ENCODE measurements around the gene SHROOM2.
"Not testable (repeated sequence)": the region's sequence is repeated elsewhere in the genome, so short reads cannot be mapped to it uniquely, and the experiment has no call there.

SHROOM2 gene

DNA sequence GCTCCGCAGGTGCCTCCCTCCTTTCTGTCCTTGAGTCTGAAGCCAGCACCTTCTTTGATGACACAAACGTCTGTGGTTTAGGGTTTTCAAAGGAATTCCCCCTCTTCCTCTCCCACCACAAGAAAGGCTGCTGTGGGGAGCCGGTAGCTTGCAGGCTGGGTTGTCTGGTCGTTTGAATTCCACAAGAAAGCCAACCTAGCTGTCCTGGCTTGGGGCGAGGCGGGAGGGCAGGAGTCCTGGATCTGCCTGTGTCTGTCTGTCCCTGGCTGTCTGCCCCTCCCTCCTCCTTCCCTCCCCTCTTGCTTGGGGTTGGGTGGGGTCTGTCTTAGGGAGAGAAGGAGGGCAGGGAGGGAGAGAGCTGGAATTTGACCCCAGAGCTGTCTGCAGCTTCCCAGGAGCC lies 56.3 kb downstream of the SHROOM2 start:
- no peak for DNase-seq

DNA sequence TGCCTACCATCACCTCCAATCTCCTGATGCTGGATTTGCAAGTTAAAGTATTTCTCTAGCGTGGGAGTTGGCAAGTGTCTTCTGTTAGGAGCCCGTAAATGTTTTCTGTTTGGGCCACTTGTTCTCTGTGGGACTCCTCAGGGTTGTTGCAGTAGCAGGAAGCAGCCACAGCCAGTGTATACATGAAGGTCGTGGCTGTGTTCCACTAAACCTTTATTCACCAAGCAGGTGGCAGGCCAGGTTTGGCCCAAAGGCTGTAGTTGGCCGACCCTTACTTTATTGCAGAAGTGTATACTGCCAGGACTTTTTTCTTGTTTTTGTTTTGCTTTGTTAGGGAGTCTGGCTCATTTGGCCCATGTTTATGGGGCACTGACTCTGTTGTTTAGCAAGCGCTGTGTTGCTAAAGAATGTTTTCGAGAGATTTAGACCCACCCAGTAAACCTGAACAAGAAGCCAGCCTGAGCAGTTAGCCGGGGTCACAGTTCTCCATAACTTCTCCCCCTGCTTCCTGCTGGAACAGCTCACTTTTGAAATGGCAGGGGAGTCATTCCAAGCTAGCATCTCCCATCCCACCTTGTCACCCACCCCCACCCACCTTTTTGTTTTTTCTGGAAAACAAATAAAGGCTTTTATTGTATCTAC lies 58.8 kb downstream of the SHROOM2 start:
- DNase-seq, result no peak

DNA sequence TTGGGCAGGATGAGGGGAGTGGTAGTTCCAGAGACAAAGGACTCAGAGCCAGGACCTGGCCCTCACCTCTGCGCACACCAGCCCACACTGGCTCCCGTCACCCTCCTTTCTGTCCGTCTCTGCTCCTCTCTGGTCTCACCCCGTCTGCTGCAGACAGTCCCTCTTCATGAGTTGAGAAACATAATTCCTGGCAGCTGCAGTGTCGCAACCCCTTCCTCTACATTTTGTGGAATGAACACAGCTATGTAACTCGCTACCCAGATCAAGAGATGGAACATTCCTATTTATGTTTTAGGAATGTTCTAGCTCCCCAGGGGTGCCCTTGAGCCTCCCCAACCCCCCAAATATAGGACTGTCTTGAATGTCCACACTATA lies 59.3 kb downstream of the SHROOM2 start:
- no peak for DNase-seq

DNA sequence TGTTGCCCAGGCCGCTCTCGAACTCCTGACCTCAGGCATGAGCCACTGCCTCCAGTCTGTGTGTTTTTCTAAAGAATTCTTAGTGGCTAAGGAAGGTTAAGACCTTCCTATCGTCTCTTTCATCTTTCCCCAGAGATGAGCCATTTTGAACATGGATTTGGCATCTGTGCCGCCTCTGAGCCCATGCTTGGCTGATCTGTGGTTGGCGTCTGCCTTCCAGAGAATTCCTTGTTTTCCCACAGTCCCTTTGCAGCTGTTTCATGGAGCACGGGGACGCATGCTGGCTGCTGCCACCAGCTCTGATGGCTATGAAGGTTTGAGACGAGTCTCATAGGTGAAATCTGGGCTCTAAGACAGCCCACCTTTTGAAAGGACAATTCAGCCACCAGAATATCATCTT lies 60.4 kb downstream of the SHROOM2 start:
- DNase-seq, result no peak

DNA sequence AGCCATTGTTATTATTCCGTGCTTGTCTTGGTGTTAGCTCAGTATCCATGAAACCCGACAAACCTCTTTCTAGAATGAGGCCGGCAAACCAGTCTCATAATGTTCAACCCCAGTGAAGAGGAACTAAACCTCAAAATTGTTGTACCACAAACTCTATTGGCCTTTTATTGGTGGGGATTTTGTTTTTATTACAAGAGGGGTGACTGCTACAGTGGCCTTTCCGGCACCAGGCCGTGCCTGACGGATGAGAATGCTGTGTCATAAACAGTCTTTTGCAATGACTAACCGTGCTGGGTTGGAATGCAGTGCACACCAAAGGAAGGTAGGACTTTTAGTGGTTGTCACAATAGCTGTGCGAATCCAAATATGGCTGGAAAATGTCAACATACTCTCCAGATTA lies 60.8 kb downstream of the SHROOM2 start:
- no peak for DNase-seq

DNA sequence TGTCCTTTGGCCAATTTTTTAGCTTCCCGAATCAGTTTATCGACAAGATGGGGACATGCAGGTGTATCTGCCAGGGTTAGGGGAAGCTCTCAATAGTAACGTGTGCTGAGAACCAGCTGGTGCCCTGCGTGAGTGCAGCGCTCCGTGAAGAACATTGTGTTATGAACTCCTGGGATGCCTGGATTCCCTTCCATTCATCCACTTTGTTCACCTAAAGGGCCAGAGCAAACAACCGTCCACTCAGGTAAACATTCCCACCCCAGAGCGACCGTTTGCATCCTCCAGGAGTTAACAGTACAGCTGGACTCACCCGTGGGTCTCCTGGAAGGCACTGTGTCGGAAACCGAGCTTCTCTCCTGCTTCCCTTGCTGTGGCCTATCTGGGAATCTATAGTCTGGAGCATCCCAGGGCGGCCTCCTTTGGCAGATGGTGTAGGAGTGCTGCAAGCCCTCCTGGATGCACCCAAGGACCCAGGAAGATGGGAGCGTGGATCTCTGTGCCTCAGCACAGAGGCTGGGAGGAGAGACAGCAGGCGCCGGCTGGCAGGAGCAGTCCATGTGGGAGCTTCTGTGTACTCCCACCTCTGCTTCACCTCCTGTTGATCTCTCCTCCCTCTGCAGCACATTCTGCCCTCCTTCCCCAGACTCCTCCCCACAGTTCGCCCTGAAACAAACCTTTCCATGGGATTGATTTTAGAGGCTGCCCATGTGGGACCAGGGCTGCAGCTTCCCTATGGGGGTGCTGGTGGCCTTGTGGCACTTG lies 62.7 kb downstream of the SHROOM2 start:
- no peak for DNase-seq

DNA sequence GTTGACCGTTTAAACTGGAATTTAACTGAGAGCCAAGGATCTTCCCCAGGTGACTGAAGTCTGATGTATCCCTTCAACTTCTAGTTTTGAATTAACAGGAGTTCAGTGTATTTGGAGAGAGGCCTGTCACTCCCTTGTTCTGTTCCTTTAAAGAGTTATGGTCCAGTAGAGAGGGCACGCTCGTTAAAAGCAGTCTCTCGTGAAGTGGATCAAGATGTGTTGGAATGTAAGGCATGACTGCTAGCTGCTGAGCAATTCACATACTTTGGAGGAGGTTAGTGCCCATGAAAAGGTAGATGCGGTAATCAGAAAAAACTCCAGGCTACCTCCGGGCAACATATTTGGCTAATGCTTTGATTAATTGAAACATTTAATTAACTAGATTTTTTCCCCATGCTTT lies 65.7 kb downstream of the SHROOM2 start:
- DNase-seq, result no peak

DNA sequence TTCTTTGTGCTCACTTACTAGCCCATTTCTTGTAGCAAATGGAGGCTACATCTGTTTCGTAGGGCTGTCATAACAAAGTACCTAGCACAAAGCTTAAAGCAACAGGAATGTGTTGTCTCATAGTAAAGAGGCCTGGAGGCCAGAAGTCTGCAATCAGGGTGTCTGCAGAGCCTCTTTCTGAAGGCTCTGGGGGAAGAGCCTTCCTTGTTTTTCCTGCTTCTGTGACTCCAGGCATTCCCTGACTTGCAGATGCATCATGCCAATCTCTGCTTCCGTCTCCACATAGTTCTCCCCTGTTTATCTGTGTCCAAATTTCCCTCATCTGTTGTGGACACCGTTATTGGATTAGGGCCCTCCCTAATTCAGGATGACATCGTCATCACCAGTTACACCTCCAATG lies 67.1 kb downstream of the SHROOM2 start:
- no peak for DNase-seq

DNA sequence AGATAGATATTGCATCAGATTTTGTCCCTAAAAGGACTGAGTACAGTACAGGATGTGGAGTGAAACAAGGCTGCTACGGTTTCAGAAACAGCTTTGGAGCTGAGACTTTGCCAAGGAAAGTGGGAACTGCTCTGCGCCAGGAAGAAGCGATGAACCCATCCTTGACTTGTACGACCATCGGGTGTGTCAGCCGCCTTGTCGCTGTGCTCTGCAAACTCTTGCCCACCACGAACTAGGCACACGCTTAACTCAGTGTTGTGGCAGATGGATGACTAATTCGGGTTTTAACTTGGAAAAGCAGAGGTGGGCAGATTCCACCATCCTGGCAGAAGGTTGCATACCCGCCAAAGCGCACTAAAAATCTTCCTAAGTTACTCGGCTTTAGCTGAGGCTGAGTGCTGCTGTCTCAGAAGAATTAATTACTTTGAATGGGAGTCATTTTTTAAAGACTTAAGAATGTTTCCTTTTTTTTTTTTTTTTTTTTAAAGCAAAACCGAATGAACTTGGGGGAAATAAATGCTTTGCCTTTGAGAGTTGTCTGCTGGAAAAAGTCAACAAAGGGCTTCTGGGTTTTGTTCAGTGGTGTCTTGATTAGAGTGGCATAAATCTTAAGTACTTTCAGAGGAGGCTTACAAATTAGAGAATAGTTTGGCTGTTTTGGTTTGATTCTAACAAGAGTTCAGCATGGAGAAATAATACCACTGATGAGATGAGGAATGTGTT lies 69.5 kb downstream of the SHROOM2 start:
- DNase-seq, result no peak

DNA sequence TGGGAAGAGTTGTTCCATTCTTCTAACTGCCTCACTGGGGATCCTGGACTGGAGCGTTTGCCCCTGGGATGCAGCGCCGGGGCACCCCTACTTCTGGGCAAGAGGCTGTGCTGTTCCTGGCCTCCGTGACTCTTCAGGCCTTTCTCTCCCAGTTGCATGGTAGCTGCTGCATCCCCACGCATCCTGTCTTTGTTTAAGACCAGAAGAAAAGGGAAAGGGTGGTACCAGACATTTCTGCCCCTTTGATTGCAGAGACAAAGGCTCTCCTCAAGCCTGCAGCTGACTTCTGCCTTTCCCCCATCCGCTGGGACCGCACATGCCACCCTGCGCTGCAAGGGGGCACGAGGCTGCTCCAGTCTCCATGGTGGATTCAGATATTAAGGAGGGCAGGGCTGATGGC lies 70.4 kb downstream of the SHROOM2 start:
- no peak for DNase-seq

DNA sequence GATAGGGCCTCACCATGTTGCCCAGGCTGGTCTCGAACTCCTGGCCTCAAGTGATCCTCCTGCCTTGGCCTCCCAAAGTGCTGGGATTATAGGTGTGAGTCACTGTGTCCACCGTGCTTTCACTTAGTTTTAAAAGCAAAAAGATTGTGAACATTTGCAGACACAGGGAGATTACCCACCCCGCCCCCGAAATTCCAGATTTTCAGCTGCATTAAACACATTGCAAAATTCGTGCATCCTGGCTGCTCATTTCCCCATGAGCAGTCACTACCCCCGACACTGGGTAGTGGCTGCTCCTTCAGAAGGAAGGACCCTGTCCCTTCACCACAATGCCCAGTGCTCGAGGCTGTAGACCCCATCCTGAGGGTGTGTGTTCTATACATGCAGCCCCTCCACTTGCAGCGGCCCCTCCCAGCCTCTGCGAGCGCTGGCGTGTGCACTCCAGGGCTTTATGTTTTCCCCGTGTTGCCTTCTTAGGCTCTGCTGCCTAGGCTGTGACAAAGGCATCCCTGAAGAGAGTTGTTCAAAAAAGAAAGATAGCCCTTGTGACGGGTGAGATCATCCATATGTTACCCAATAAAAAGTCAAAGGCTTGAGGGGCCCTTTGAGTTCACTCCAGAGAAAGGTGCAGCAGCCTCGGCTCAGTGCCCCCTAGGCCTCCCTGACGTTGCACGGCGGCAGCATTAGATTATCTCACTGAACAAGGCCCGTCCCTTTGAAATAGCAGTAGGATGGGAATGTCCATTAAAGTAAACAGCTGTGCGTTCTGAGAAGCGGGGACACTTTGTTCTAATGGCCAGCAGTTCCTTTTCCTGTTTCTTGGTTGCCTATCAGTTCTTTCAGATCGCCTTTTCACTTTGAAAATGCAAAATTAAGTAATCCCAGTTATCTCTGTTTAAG lies 71.6 kb downstream of the SHROOM2 start:
- no peak for DNase-seq

DNA sequence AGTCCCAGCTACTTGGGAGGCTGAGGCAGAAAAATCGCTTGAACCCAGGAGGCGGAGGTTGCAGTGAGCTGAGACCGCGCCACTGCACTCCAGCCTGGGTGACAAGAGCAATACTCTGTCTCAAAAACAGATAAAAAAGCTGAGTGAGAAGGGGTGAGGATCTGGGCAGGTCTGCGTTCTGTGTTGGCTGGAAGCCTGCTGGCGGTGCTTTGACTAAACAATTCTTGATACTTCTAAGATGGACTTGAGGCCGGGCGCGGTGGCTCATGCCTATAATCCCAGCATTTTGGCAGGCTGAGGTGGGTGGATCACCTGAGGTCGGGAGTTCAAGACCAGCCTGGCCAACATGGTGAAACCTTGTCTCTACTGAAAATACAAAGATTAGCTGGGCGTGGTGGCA lies 72.5 kb downstream of the SHROOM2 start:
- DNase-seq, result not testable (repeated sequence)

DNA sequence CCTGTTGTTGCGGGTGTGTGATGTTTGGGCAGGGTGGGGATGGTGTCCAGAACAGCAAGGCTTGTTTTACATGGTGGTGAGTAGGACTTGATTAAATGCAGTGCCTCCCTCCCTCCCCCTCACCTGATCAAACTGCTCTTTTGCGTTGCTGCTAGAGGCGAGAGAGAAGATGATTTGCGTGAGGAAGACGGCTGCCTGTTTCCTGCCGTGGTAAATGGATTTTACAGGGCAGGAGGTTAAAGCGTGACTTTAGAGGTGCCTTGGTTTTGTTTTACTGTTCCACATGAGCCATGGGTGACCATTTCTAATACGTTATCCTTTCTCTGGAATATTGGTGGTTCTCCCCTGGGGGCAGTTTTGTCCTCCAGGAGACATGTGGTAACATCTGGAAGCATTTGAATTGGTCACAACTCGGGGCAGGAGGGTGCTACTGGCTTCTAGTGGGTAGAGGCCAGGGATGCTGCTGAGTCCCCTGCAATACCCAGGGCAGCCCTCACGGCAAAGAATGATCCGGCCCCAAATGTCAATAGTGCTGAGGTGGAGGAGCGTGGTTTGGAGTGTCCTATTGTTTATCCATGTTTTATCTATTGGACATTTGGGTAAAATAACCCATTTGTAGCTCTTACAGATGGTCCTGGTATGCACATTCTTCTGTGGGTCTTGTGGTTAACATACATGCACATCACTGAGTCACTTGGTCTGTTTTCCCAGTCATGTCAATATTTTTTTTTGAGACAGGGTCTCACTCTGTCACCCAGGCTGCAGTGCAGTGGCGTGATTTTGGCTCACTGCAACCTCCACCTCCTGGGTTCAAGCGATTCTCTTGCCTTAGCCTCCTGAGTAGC lies 73.7 kb downstream of the SHROOM2 start:
- no peak for DNase-seq

DNA sequence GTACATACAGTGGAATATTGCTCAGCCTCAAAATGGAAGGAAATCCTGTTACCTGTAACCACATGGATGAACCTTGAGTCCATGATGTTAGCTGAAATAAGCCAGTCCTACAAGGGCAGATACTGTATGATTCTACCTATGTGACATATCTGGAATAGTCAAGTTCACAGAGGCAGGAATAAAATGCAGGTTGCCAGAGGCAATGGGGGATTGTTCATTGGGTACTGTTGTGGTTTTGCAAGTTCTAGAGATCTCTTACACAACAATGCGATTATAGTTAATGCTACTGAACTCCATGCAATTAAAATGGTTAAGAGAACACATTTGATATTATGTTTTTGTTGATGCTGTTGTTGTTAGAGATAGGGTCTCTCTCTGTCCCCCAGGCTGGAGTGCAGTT lies 74.6 kb downstream of the SHROOM2 start:
- DNase-seq, result no peak

DNA sequence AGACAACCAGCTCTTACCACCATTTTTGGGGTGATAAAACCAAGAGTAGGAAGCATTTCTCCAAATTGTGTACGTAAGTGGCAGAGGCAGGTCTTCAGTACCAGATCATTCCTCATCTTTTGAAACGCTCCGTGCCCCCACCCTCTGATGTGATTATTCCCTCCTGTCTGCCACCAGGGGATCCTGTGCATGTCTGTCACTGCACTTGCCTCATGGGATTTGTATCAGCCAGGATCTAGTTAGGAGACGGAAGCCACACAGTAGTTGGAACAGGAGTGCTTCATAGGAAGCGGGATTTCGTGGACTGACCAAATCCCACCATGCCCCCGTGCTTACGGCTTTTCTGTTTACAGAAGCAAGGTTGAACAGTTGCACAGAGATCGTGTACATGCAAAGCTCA lies 75.5 kb downstream of the SHROOM2 start:
- DNase-seq, result no peak

DNA sequence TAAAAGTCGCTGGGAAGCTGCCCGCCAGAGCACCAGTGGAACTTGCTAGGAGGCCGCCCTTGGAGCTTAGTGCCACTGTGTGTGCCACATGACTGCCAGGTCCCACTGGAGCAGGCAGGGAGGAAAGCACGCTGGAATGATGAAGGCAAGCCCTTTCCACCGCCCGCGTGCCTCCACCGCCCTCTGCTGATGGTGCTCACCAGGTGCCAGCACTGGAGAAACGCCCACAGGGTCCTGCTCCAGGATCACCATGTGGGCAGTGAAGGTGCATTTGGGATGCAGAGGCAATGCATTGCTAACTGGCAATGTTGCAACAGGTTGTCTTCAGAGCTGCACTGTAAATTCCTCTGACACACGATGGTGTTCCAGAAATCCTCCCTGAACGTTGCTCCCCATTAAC lies 76.3 kb downstream of the SHROOM2 start:
- DNase-seq, result no peak

DNA sequence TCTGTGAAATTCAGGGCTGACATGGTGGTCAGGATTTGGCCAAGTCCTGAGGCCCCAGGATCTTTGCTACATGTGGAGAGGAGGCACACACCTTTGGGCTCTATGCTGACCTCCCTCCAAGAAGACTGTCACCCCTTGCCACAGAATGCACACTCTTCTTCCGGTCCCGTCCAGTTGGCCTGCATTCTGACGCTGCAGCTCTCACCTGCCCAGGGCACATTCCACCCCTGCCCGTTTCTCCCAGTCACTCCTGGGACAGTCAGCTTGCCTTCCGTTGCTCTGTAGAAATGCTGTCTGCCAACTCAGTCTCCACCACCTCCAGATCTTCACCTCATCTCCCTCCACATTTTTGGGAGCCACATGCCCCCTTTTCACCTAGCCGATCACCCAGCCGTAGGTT lies 76.7 kb downstream of the SHROOM2 start:
- DNase-seq, result no peak

DNA sequence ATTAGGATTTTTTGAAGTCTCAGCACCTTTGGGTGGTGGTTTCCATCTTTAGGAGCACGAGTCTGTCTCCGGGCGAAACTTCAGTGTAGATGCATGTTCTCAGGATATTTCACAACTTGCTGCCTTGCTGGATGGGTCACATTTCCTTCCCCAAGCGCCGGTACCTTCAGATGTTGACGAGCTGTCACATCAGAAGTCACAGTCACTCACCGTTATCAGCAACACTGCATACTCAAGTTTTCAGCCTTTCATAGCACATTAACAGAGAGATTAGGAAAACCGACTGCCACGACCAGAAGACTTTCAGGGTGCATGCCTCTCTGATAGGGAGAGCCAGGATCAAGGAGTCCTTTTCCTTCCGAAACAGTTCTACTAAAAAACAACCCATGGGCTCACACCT lies 77.8 kb downstream of the SHROOM2 start:
- DNase-seq, result no peak

DNA sequence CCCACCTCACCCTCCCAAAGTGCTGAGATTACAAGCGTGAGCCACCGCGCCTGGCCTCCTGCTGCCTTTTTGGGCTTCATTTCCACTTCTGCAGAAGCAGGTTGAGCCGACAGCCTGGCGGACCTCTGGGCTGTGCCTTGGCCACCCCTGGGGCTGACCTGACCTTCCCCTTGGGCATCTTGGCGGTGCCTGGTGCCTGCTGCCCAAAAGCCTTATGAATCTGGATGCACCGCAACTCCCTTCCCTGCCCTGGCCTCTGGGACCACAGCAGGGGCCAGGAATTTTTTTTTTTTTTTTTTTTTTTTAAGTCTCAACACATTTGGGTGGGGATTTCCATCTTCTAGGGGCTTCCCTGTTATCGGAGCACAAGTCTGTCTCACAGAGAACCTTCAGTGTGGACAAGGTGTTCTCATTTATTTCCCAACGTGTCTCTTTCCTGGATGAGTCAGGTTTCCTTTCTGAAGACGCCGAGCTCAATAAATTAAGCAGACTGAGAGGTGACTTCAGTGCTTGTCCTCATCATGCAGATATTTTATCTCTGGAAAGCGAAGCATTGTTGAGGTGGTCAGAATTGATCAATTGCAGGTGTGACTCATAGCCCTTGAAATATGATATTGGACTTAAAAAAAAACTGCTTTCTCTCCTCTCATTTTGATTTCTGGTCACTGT lies 79.7 kb downstream of the SHROOM2 start:
- no peak for DNase-seq

DNA sequence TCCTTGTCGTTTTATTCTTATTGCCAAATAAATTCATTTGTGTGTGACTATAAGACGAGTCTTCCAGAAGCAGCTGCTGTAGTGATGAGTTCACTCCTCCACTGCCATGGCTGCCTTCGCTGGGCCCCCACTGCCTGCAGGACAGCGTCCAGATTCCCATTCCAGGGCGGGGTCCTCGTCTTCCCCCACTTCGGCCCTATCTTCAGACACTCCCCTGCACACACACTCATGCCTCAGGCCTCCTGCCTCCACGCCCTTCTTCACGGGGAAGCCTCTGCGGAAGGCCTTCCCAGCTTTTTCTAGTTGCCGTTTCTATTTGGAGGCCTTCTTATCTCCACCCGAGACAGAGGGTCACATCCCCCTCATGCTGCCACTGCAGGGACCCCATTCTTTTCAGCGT lies 80.4 kb downstream of the SHROOM2 start:
- DNase-seq, result no peak

DNA sequence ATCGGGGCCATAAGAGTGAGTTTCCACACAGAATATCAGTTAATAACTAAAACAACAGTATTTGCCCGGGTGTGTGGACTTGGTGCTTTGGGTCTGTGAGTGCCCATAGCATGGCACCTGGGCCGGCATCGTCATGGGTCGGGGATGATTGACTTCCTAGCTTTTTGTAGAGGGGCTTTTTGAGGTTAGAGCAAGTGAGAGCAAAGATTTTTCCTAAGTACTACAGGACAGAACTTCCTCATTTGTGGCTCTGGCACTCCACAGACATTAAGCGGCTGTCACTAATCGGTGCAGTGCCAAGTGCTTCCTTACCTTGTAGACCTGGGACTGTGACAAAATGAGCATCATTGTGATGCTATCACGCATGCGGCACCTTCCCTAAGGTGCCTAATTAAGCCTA lies 81.0 kb downstream of the SHROOM2 start:
- no peak for DNase-seq

DNA sequence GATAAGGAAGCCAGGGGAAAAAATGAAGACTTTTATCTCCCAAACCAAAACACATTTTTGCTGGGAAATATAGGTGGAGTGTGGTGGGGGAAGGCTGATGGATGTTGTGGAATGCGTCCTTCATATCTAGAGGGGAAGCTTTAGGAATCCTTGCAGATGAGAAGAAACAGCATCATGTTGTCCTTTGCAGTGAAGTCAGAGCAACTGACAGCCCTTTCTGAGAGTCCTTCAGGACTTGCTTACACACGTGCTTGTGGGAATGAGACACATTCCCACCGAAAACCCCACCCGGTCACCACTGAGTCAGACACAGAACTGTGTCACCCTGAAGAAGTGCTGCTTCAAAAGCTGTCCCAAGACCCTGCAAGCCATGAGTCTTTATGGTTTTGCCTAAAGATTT lies 81.5 kb downstream of the SHROOM2 start:
- DNase-seq, result no peak
